Tibial artery (tissue), 4 donors: ENCODE results near the gene RILPL1.
"Not testable (repeated sequence)": the region's sequence is repeated elsewhere in the genome, so short reads cannot be mapped to it uniquely, and the experiment has no call there.

Experiments
- DNase-seq, 2 donors: peaks; one replicate each; pipeline ENCODE4 v3.0.0-alpha.2; 2019
- H3K27ac ChIP-seq, 2 donors: fragments of 200-600 bp; sonication (generic) in 1 of 2; 1 replicate in 1 of 2; 2 replicates in 1 of 2; pipeline ENCODE4 v1.5.1; 2018 to 2019; ENCODE audit warnings: mild to moderate bottlenecking in 1 of 2
- H3K27me3 ChIP-seq, 2 donors: fragments of 200-600 bp; sonication (generic) in 1 of 2; one replicate each; pipeline versions ENCODE4 v1.5.1 to v1.6.0; 2016 to 2019
- H3K36me3 ChIP-seq, 3 donors: fragments of 200-600 bp; sonication (generic) in 2 of 3; one replicate each; pipeline ENCODE4 v1.5.1; 2016 to 2019; ENCODE audit warnings: mild to moderate bottlenecking in 2 of 3
- H3K4me1 ChIP-seq, 4 donors: fragments of 200-600 bp; sonication (generic) in 2 of 4; 1 replicate in 3 of 4; 2 replicates in 1 of 4; pipeline ENCODE4 v1.5.1; 2016 to 2019
- H3K4me3 ChIP-seq, 2 donors: fragments of 200-600 bp; sonication (generic) in 1 of 2; 1 replicate in 1 of 2; 2 replicates in 1 of 2; pipeline ENCODE4 v1.5.1; 2018 to 2019; ENCODE audit warnings: mild to moderate bottlenecking in 2 of 2
- H3K9me3 ChIP-seq, 3 donors: fragments of 200-600 bp; sonication (generic) in 1 of 3; one replicate each; pipeline ENCODE4 v1.5.1; 2016 to 2019
- CTCF ChIP-seq, 2 experiments: fragments of 200-600 bp in 1 of 2; fragments of 450-650 bp in 1 of 2; IDR thresholded peaks; one replicate each; pipeline ENCODE4 v1.5.1; 2017 to 2019; ENCODE audit warnings: antibody characterized with exemption in 2 of 2, mild to moderate bottlenecking in 1 of 2, moderate library complexity in 1 of 2
- intact Hi-C: fragments of 100-400 bp; cut with DNase I; formaldehyde crosslinking; loops from one replicate; pipeline ENCODE4 v1.15.0; 2023; ENCODE audit warnings: low total_unique reads

The RILPL1 gene

GRCh38 chr12:123482876-123483275, 50.6 kb downstream of the RILPL1 start:
- Histone ChIP-seq H3K36me3 (peaks cover 0 to 41% (median 22%) of the 10 kb centered on the region in 3 donors), H3K4me3 (no peak overlapping the region), H3K27me3 (no peaks in the 10 kb centered on the region), H3K9me3 (no peaks in the 10 kb centered on the region), H3K27ac (peak overlapping the region; percentile 50 to 92), H3K4me1 (peaks cover 0 to 61% (median 32%) of the 10 kb centered on the region in 4 donors)
- intact Hi-C loops = loop anchor here (10.0 kb wide), 1 partner anchor 118 kb away; the partner anchor contains the start of gene SBNO1
- no peak for DNase-seq
- TF ChIP-seq CTCF (IDR thresholded peaks at IDR 0.05) = no peak

- Histone ChIP-seq H3K36me3 (peaks cover 0 to 47% (median 17%) of the 10 kb centered on the region in 3 donors), H3K4me1 (peaks cover 0 to 68% (median 37%) of the 10 kb centered on the region in 4 donors), H3K27ac (peak overlapping the region; percentile 90 to 92)
- H3K9me3 ChIP-seq, H3K4me3 ChIP-seq, H3K27me3 ChIP-seq, DNase-seq: not testable (repeated sequence)
- intact Hi-C loops = loop anchor here (10.0 kb wide), 1 partner anchor 116 kb away; the partner anchor contains the start of gene SBNO1
Measured at GRCh38 chr12:123481251-123481650, 52.3 kb downstream of the RILPL1 start.

- intact Hi-C loops = loop anchor here (10.0 kb wide), 1 partner anchor 115 kb away; the partner anchor contains the start of gene SBNO1
- H3K27me3 ChIP-seq = no peaks in the 10 kb centered on the region
- peak in 1 of 2 donors; percentile 74 for DNase-seq
- no peaks in the 10 kb centered on the region for H3K9me3 ChIP-seq
- H3K36me3 ChIP-seq = peaks cover 0 to 44% (median 12%) of the 10 kb centered on the region in 3 donors
- TF ChIP-seq CTCF (IDR thresholded peaks at IDR 0.05) = no peak
- peaks cover 0 to 76% (median 37%) of the 10 kb centered on the region in 4 donors for H3K4me1 ChIP-seq
- peak overlapping the region; percentile 90 to 92 for H3K27ac ChIP-seq
- peak overlapping the region; percentile 38 to 41 for H3K4me3 ChIP-seq
Measured at GRCh38 chr12:123479442-123480180, 53.9 kb downstream of the RILPL1 start.

GRCh38 chr12:123478762-123479161, 54.8 kb downstream of the RILPL1 start:
- peak in 1 of 2 experiments; percentile 10 for TF ChIP-seq CTCF (IDR thresholded peaks at IDR 0.05)
- Histone ChIP-seq H3K9me3 (no peaks in the 10 kb centered on the region), H3K4me3 (peak overlapping the region; percentile 38 to 41), H3K27ac (peak overlapping the region; percentile 90 to 92), H3K36me3 (peaks cover 0 to 40% (median 8%) of the 10 kb centered on the region in 3 donors), H3K4me1 (peaks cover 0 to 80% (median 42%) of the 10 kb centered on the region in 4 donors), H3K27me3 (no peaks in the 10 kb centered on the region)
- DNase-seq = peak; percentile 79 to 94
- intact Hi-C loops = no loop called here

- Histone ChIP-seq H3K4me3 (peak overlapping the region in 1 of 2 donors; percentile 15), H3K27ac (peak overlapping the region; percentile 90 to 92), H3K4me1 (peaks cover 0 to 73% (median 42%) of the 10 kb centered on the region in 4 donors), H3K27me3 (no peaks in the 10 kb centered on the region), H3K36me3 (peaks cover 0 to 38% (median 5%) of the 10 kb centered on the region in 3 donors), H3K9me3 (no peaks in the 10 kb centered on the region)
- intact Hi-C loops = no loop called here
- DNase-seq = no peak
- no peak for TF ChIP-seq CTCF (IDR thresholded peaks at IDR 0.05)
Measured at GRCh38 chr12:123478069-123478468, 55.5 kb downstream of the RILPL1 start.

- Histone ChIP-seq H3K9me3 (no peaks in the 10 kb centered on the region), H3K36me3 (peaks cover 19 to 59% (median 24%) of the 10 kb centered on the region in 3 donors), H3K4me3 (no peak overlapping the region), H3K27ac (peak overlapping the region; percentile 46 to 60), H3K4me1 (peaks cover 0 to 46% (median 30%) of the 10 kb centered on the region in 4 donors), H3K27me3 (no peaks in the 10 kb centered on the region)
- DNase-seq = no peak
- TF ChIP-seq CTCF (IDR thresholded peaks at IDR 0.05) = no peak
- intact Hi-C loops = no loop called here
Measured at GRCh38 chr12:123475246-123475703, 58.2 kb downstream of the RILPL1 start.
